Stomach (tissue), 9 donors: ENCODE results near the gene MLYCD. TPM values are rescaled to one million over a fixed set of nuclear protein-coding genes. Genes with fewer than 3 reads are reported as not detected.

Experiments
- DNase-seq, 2 donors: peaks; one replicate each; pipeline versions ENCODE4 v3.0.0 to v3.0.0-alpha.2; 2013 to 2019
- H3K27ac ChIP-seq, 5 donors: fragments of 200-600 bp in 4 of 5; sonication (generic) in 4 of 5; one replicate each; pipeline ENCODE4 v1.5.1; 2013 to 2019; ENCODE audit warnings: mild to moderate bottlenecking in 1 of 5, moderate library complexity in 1 of 5
- H3K27me3 ChIP-seq, 3 donors: fragments of 200-600 bp; sonication (generic); one replicate each; pipeline ENCODE4 v1.5.1; 2017 to 2019; ENCODE audit warnings: mixed run types in 1 of 3
- H3K36me3 ChIP-seq, 4 donors: fragments of 200-600 bp; sonication (generic); 1 replicate in 3 of 4; 2 replicates in 1 of 4; pipeline ENCODE4 v1.5.1; 2016 to 2019
- H3K4me1 ChIP-seq, 4 donors: fragments of 200-600 bp; sonication (generic); one replicate each; pipeline ENCODE4 v1.5.1; 2016 to 2019
- H3K4me3 ChIP-seq, 4 donors: fragments of 200-600 bp; sonication (generic) in 3 of 4; one replicate each; pipeline ENCODE4 v1.5.1; 2016 to 2019; ENCODE audit warnings: mild to moderate bottlenecking in 1 of 4
- H3K9me3 ChIP-seq, 4 donors: fragments of 200-600 bp; sonication (generic); one replicate each; pipeline ENCODE4 v1.5.1; 2016 to 2019
- EP300 ChIP-seq: sonication (generic); formaldehyde crosslinking; IDR thresholded peaks from one replicate; pipeline ENCODE4 v1.6.1; 2017; ENCODE audit warnings: antibody characterized with exemption
- POLR2A ChIP-seq, 4 donors: fragments of 450-650 bp; IDR thresholded peaks; one replicate each; pipeline ENCODE4 v1.6.1; 2016; ENCODE audit warnings: antibody characterized with exemption in 4 of 4, control low read depth in 2 of 4, mild to moderate bottlenecking in 1 of 4, moderate library complexity in 1 of 4
- POLR2AphosphoS5 ChIP-seq, 3 donors: sonication (generic); formaldehyde crosslinking; IDR thresholded peaks; one replicate each; pipeline ENCODE4 v1.6.1; 2016; ENCODE audit warnings: antibody characterized with exemption in 3 of 3
- WGBS, 5 donors: extraction: QIAGEN DNeasy Blood & Tissue Kit in 3 of 5; methylation state at CpG; one replicate each; pipeline versions ENCODE4 v1.1.5 to v1.1.7; 2013 to 2018; 5-methylcytosine and 5-hydroxymethylcytosine counted together
- intact Hi-C: fragments of 100-400 bp; cut with DNase I; formaldehyde crosslinking; loops from one replicate; pipeline ENCODE4 v1.15.1; 2023; ENCODE audit warnings: low total_unique reads
- polyA plus RNA-seq, 3 donors: library from polyadenylated mRNA; stranded (reverse); fragments of 200-250 nt; gene quantifications; one replicate each; pipeline ENCODE4 v1.2.3, GENCODE V29; 2013
- total RNA-seq, 5 donors: library from RNA; depleted of rRNA; stranded (reverse); fragments of >200 nt; gene quantifications; one replicate each; pipeline versions ENCODE4 v1.1.0 to v1.2.3, GENCODE V29; 2014 to 2016
- TF ChIP-seq, protein P1 (sequence below), 7 experiments: fragments of 450-650 bp in 4 of 7; fragments of 200-600 bp in 3 of 7; sonication (generic) in 3 of 7; IDR thresholded peaks; one replicate each; pipeline ENCODE4 v1.5.1; 2016 to 2019; ENCODE audit warnings: antibody characterized with exemption in 7 of 7, control low read depth in 2 of 7, mild to moderate bottlenecking in 1 of 7
- donor health status: healthy with polysubstance abuse.
- donor health status: Bipolar disorder and iron deficiency.
- donor health status: healthy.

Gene MLYCD
- total and polyA plus RNA-seq, 8 donors: 2.9 to 43.8 (median 14.4) TPM

DNA sequence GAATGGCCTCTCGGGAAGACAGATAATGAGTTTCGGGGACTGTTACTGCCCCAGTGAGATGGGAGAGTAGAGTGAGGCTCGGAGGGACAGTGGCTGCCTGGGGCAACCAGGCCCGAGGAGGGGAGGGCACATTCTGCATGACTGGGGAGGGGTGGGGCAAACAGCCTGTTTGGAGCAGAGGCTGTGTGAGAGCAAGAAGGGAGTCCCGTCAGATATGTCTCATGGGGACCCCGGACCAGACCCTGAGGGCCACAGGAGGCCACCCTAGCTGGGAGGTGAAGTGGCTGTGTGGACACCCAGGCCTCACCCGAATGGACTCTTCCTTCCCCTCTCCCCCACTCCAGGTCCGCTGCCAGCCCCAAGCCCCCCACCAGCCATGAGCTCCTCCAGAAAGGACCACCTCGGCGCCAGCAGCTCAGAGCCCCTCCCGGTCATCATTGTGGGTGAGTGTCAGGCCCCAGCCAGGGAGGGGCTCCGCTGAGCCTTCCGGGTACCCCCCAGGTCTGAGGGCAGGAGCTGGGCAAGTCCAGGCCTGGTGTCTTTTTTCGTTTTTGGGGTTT, 58.5 kb downstream of the MLYCD start:
- Histone ChIP-seq H3K27me3 (no peaks in the 10 kb centered on the region), H3K27ac (peak overlapping the region in 1 of 5 donors; percentile 27), H3K36me3 (peaks cover 30 to 52% (median 49%) of the 10 kb centered on the region in 4 donors), H3K4me3 (no peak overlapping the region), H3K9me3 (no peaks in the 10 kb centered on the region), H3K4me1 (peaks cover 16 to 43% (median 31%) of the 10 kb centered on the region in 4 donors)
- TF ChIP-seq POLR2A (IDR thresholded peaks at IDR 0.05): no peak
- no peak for TF ChIP-seq POLR2AphosphoS5 (IDR thresholded peaks at IDR 0.05)
- TF ChIP-seq EP300: no peak
- TF ChIP-seq, protein P1, sequence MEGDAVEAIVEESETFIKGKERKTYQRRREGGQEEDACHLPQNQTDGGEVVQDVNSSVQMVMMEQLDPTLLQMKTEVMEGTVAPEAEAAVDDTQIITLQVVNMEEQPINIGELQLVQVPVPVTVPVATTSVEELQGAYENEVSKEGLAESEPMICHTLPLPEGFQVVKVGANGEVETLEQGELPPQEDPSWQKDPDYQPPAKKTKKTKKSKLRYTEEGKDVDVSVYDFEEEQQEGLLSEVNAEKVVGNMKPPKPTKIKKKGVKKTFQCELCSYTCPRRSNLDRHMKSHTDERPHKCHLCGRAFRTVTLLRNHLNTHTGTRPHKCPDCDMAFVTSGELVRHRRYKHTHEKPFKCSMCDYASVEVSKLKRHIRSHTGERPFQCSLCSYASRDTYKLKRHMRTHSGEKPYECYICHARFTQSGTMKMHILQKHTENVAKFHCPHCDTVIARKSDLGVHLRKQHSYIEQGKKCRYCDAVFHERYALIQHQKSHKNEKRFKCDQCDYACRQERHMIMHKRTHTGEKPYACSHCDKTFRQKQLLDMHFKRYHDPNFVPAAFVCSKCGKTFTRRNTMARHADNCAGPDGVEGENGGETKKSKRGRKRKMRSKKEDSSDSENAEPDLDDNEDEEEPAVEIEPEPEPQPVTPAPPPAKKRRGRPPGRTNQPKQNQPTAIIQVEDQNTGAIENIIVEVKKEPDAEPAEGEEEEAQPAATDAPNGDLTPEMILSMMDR (IDR thresholded peaks at IDR 0.05): no peak
- 88 to 92% (median 90%) methylated on average over 13 to 14 of the region's 14 CpGs for WGBS, 5 donors
- no peak for DNase-seq
- intact Hi-C loops: no loop called here

DNA sequence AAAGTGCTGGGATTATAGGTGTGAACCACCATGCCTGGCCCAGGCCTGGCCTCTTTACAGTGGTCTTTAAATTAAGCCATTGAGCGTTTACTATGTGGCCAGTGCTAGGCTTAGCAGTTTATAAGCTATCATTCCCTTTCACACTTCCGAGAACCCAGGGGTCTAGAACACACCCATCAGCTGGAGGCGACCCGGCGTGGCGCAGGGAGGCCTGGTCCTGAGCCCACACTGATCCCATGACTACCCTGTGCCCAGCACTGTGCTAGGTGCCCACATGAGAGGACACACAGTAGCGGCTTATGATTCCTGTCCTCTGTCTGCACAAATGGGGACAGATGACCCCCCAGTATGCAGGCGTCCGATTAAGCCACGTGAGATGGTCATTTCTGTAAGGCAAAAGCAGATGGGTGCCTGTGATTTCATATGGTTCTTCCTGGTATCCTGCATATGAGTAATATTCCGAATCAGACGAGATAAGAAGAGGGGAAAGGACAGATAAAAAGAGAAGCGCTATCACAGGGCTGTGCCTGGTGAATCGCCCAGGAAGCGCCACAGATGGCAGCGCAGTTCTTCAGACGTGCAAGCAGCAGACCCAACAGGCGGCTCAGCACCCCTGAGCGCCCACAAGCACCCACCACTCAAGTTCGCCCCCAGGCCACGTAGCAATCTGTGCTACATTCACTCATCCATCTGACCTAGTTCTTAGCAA, 59.4 kb downstream of the MLYCD start:
- Histone ChIP-seq H3K27ac (no peak overlapping the region), H3K4me1 (peaks cover 11 to 36% (median 24%) of the 10 kb centered on the region in 4 donors), H3K4me3 (no peak overlapping the region), H3K36me3 (peaks cover 38 to 62% (median 58%) of the 10 kb centered on the region in 4 donors), H3K27me3 (no peaks in the 10 kb centered on the region), H3K9me3 (no peaks in the 10 kb centered on the region)
- no peak for DNase-seq
- TF ChIP-seq EP300: no peak
- no peak for TF ChIP-seq POLR2A (IDR thresholded peaks at IDR 0.05)
- TF ChIP-seq POLR2AphosphoS5 (IDR thresholded peaks at IDR 0.05): no peak
- TF ChIP-seq, protein P1 (IDR thresholded peaks at IDR 0.05): no peak
- intact Hi-C loops: no loop called here
- 82 to 89% (median 87%) methylated on average over 20 to 21 of the region's 21 CpGs for WGBS, 5 donors

DNA sequence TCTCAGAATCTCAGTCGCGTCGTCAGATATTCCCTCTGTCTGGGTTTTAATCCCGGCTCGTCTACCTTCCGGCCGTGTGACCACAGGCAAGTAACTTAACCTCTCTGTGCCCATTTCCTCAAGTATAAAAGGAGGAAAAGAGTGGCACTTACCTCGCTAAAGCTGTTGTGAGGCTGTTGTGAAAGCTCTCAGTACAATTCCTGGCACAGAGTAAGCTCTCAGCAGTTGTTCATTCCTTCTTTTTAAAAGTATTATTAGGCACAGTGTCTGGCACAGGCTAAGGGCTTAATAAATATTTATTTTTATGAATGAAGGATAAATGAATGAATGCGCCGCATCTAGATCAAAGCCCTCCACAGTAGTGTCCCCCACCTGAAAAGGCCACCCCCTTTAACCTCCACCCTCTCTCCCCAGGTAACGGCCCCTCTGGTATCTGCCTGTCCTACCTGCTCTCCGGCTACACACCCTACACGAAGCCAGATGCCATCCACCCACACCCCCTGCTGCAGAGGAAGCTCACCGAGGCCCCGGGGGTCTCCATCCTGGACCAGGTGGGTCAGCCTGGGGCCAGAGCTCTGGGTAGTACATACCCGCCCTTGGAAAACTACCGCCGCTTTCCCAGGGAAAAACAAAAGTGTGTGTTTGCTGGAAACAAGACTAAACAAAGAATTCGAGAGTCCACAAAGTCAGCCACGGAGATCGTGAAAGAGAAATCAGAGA, 60.1 kb downstream of the MLYCD start:
- TF ChIP-seq POLR2AphosphoS5 (IDR thresholded peaks at IDR 0.05): no peak
- TF ChIP-seq, protein P1 (IDR thresholded peaks at IDR 0.05): no peak
- TF ChIP-seq EP300: no peak
- no peak for TF ChIP-seq POLR2A (IDR thresholded peaks at IDR 0.05)
- H3K4me1 ChIP-seq: peaks cover 5 to 29% (median 20%) of the 10 kb centered on the region in 4 donors
- DNase-seq: no peak
- H3K27me3 ChIP-seq: no peaks in the 10 kb centered on the region
- H3K36me3 ChIP-seq: peaks cover 38 to 69% (median 65%) of the 10 kb centered on the region in 4 donors
- no peaks in the 10 kb centered on the region for H3K9me3 ChIP-seq
- WGBS, 5 donors: 79 to 83% (median 81%) methylated on average over 20 to 21 of the region's 21 CpGs
- no peak overlapping the region for H3K27ac ChIP-seq
- intact Hi-C loops: no loop called here
- no peak overlapping the region for H3K4me3 ChIP-seq

DNA sequence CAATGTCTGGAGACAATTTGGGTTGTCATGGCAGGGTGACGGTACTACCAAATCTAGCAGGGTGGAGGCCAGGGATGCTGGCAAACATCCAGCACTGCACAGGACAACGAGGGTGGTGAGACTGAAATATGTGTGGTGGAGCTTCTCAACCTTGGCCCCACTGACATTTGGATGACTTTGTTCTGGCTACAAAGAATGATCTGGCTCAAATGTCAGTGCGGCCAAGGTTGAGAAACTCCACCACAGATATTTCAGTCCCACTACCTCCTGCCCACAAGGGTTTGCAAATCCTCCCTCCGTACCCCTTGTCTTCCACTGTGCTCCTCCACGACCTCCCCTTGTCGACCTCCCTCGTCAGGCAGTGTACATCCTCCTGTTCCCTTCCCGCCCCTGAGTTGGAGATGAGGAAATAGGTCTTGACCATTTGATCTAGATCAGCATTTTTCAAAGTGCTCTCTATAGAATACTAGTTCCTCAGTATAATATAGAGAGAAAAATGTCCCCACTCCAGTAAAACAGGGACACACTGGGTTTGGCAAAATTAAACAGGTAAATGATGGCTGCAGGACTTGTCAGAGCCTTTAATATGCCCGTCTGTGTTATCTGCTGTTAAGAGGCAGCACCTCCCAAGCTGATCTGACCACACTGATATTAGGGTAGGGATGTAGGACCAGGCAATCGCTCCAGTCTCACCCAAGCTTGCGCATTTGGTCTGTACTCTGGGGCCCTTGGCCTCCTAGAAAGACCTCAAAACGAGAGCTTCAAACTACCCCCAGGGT, 60.9 kb downstream of the MLYCD start:
- WGBS, 5 donors: 79 to 87% (median 84%) methylated on average over 12 of the region's 12 CpGs
- Histone ChIP-seq H3K4me3 (no peak overlapping the region), H3K36me3 (peaks cover 38 to 77% (median 73%) of the 10 kb centered on the region in 4 donors), H3K27ac (no peak overlapping the region), H3K27me3 (no peaks in the 10 kb centered on the region), H3K4me1 (peaks cover 0 to 21% (median 13%) of the 10 kb centered on the region in 4 donors), H3K9me3 (no peaks in the 10 kb centered on the region)
- intact Hi-C loops: no loop called here
- DNase-seq: no peak
- TF ChIP-seq, protein P1 (IDR thresholded peaks at IDR 0.05): no peak
- TF ChIP-seq EP300: no peak
- no peak for TF ChIP-seq POLR2A (IDR thresholded peaks at IDR 0.05)
- no peak for TF ChIP-seq POLR2AphosphoS5 (IDR thresholded peaks at IDR 0.05)
